Colonic mucosa (tissue), 4 donors: ENCODE results near the gene METTL1. TPM values are rescaled to one million over a fixed set of nuclear protein-coding genes. Genes with fewer than 3 reads are reported as not detected.

Experiments used
- DNase-seq: peaks from one replicate; pipeline ENCODE4 v3.0.0-alpha.2; 2020
- H3K27ac ChIP-seq: fragments of 200-600 bp; one replicate; pipeline ENCODE4 v1.8.0; 2021
- H3K27me3 ChIP-seq: fragments of 200-600 bp; one replicate; pipeline ENCODE4 v1.8.0; 2021
- H3K36me3 ChIP-seq: fragments of 200-600 bp; one replicate; pipeline ENCODE4 v1.8.0; 2021
- H3K4me1 ChIP-seq: fragments of 200-600 bp; one replicate; pipeline ENCODE4 v1.8.0; 2021; ENCODE audit warnings: mild to moderate bottlenecking
- H3K4me3 ChIP-seq: fragments of 200-600 bp; one replicate; pipeline ENCODE4 v1.8.0; 2021
- H3K9ac ChIP-seq, 2 donors: one replicate each; pipeline ENCODE4 v1.7.0; 2013; ENCODE audit warnings: control low read depth in 2 of 2, low read depth in 2 of 2, low read length in 2 of 2
- H3K9me3 ChIP-seq: fragments of 200-600 bp; one replicate; pipeline ENCODE4 v1.8.0; 2021
- CTCF ChIP-seq: fragments of 200-600 bp; IDR thresholded peaks from one replicate; pipeline ENCODE4 v1.8.0; 2022; ENCODE audit warnings: antibody characterized with exemption, mild to moderate bottlenecking
- intact Hi-C: fragments of 100-400 bp; cut with DNase I; formaldehyde crosslinking; loops from one replicate; pipeline ENCODE4 v1.14.1; 2022
- total RNA-seq, 2 donors: library from RNA; stranded (reverse); fragmentation: NEBNext Ultra II Directional in 1 of 2; extraction: Animal tissue kit (Norgen Biotek cat#: 25700) in 1 of 2; gene quantifications; one replicate each; pipeline ENCODE4 v1.2.1, GENCODE V29; 2021
- donor health status: healthy.
- donor health status: DM: no; HTN: no; CAD: no.
- donor health status: DM: no; HTN: no; CAD: no.

METTL1 gene
- total RNA-seq, 2 donors from 2014 or later: 7.1 to 18.9 TPM

- H3K27me3 ChIP-seq: no peaks in the 10 kb centered on the region
- H3K27ac ChIP-seq: no peak overlapping the region
- H3K4me1 ChIP-seq: no peaks in the 10 kb centered on the region
- no peaks in the 10 kb centered on the region for H3K9me3 ChIP-seq
- no peak overlapping the region for H3K4me3 ChIP-seq
- H3K9ac ChIP-seq: no peak overlapping the region
- H3K36me3 ChIP-seq: no peaks in the 10 kb centered on the region
- no peak for DNase-seq
- TF ChIP-seq CTCF: no peak
- intact Hi-C loops: no loop called here
Observed at GRCh38 chr12:57811028-57811755, 39.3 kb upstream of the METTL1 start.

DNA sequence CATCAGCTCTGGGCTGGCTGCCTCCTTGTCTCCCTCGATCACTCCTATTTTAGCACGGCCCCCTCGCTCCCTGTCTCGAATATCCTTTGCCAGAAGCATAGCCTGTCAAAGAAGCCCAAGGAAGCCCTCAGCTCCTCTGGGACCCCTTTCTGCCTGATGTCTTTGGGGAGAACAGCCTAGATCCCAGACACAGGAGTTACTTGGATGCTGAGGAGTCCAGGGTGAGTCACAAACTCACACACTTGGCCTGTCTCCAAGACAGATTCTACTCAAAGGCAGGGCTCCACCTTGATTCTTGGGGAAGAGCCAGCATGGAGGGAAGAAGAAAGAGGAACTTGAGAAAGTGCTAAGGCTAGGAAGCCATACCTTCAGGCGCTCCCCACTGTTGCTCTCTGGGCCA, 38.5 kb upstream of the METTL1 start:
- DNase-seq: no peak
- no peak for TF ChIP-seq CTCF
- Histone ChIP-seq H3K9ac (no peak overlapping the region), H3K4me1 (no peaks in the 10 kb centered on the region), H3K27ac (no peak overlapping the region), H3K4me3 (no peak overlapping the region), H3K36me3 (no peaks in the 10 kb centered on the region), H3K9me3 (no peaks in the 10 kb centered on the region), H3K27me3 (no peaks in the 10 kb centered on the region)
- intact Hi-C loops: no loop called here

GRCh38 chr12:57809425-57809824, 37.5 kb upstream of the METTL1 start:
- Histone ChIP-seq H3K4me1 (no peaks in the 10 kb centered on the region), H3K9ac (no peak overlapping the region), H3K9me3 (no peaks in the 10 kb centered on the region), H3K27ac (no peak overlapping the region), H3K36me3 (no peaks in the 10 kb centered on the region), H3K27me3 (no peaks in the 10 kb centered on the region), H3K4me3 (no peak overlapping the region)
- DNase-seq: no peak
- TF ChIP-seq CTCF: no peak
- intact Hi-C loops: no loop called here

GRCh38 chr12:57808351-57808750, 36.4 kb upstream of the METTL1 start:
- Histone ChIP-seq H3K9ac (no peak overlapping the region), H3K36me3 (no peaks in the 10 kb centered on the region), H3K4me1 (no peaks in the 10 kb centered on the region), H3K4me3 (no peak overlapping the region), H3K27me3 (no peaks in the 10 kb centered on the region), H3K9me3 (no peaks in the 10 kb centered on the region), H3K27ac (no peak overlapping the region)
- TF ChIP-seq CTCF: no peak
- intact Hi-C loops: no loop called here
- DNase-seq: no peak

GRCh38 chr12:57807285-57807684, 35.4 kb upstream of the METTL1 start:
- Histone ChIP-seq H3K36me3 (peaks cover 3% of the 10 kb centered on the region), H3K4me1 (no peaks in the 10 kb centered on the region), H3K9ac (no peak overlapping the region), H3K27ac (no peak overlapping the region), H3K9me3 (no peaks in the 10 kb centered on the region), H3K27me3 (no peaks in the 10 kb centered on the region), H3K4me3 (no peak overlapping the region)
- no peak for DNase-seq
- TF ChIP-seq CTCF: no peak
- intact Hi-C loops: no loop called here
